GM19043 (cell line): Measurements from ENCODE around the gene NPAS3.

ENCODE experiments used
- ATAC-seq: cut with Tn5 transposase; IDR thresholded peaks from one replicate; pipeline ENCODE4 v1.9.1; 2021; ENCODE audit warnings: low read depth; ENCODE audit not compliant: unreplicated experiment

NPAS3 gene

GRCh38 chr14:33455654-33456345 is 517.1 kb downstream of the NPAS3 start:
- no peak for ATAC-seq

DNA sequence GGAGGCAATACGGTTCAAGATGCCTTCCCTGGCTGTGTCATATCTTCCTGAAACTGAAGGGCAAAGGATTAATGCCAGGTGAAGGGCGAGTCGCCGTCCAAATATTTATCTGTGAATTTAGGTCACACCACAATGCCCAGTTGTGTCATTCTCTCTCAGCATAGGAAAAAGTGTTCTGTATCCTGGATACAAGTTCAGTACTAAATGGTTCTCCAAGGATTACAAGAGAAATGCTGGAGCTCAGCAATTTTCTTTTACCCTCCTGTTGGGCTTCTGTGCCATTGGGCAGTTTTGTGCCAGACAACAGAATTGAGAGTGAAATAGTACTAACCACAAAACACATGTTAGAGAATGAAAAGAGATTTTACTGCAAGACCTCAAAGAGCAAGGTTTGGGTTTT is 518.3 kb downstream of the NPAS3 start:
- no peak for ATAC-seq

- no peak for ATAC-seq
Measured at GRCh38 chr14:33457617-33458016, 518.9 kb downstream of the NPAS3 start.

- no peak for ATAC-seq
Measured at GRCh38 chr14:33460164-33460563, 521.5 kb downstream of the NPAS3 start.

- ATAC-seq: no peak
Measured at GRCh38 chr14:33461036-33461435, 522.4 kb downstream of the NPAS3 start.

GRCh38 chr14:33463731-33464130 is 525.1 kb downstream of the NPAS3 start:
- no peak for ATAC-seq

DNA sequence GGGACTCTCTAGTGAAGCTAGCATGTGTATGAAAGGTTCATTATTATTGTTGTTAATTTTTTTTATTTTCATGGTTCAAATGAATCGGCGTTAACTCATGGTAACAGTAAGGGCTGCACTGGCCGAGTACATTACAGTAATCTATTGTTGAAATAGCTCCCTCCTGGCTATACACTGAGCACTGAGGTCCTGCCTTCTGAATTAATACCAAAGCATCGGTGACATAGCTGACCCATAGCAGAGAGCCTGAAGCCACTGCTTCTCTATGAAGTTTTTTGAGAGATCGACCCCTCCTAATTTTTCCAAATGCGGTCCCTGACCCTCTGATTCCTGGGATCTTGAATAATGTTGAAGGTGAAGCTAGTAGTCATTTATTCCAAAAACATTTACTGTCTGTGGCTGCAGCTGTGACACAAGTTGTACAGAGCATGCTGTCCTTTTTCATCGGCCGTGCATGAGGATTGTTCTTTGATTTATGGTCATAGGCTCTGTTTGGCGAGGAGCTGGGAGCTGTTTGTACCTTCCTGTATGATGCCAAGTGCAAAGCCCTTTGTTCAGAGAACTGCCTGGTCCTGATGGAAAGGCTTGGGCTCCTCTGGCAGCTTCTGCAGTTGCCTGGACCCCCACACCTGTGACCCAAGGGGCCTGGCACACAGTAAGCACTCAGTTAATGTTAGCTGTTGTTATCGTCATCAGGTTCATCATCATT is 525.7 kb downstream of the NPAS3 start:
- ATAC-seq: no peak

- no peak for ATAC-seq
Measured at GRCh38 chr14:33465846-33466700, 527.4 kb downstream of the NPAS3 start.

GRCh38 chr14:33467971-33468370 is 529.3 kb downstream of the NPAS3 start:
- ATAC-seq: no peak

- no peak for ATAC-seq
Measured at GRCh38 chr14:33469898-33470297, 531.2 kb downstream of the NPAS3 start.

- no peak for ATAC-seq
Measured at GRCh38 chr14:33471776-33472175, 533.1 kb downstream of the NPAS3 start.

DNA sequence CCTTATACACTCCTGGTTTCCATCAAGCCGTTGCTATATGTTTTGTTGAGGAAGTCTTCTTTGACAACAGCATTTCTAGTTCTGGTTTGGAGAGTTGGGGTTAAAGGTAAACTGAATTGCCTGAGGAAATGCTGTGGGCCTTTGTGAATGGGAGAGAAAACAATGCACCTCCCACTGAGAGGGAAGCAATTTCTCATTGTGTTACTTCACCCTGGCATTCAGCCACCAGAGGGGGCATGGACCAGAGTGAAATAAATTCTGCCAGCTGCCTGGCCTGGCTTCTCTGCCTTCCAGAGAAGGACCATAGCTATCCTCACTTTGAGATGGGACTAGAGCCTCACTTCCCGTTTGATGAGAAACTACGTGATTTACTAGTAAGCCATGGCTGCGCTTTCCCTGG is 536.9 kb downstream of the NPAS3 start:
- ATAC-seq: no peak

DNA sequence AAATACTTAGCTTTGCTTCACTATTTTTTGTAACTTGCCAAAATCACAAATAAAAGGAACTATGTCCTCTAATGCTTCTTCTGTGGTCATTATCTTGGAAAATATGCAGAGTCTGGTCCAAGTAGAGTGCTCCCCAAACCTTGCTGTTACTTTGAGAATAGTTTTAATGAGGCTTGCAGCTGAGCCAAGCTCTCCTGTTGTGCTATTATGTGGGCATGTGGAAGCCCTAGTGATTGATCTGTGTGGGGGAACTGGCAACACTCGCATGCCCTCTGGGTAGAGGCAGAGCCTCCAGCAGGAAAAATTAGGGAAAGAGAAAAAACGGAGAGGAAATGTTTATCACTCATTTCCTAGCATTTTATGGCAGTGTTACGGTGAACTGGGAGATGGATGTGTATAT is 539.1 kb downstream of the NPAS3 start:
- ATAC-seq: no peak

- ATAC-seq: no peak
Measured at GRCh38 chr14:33480071-33480886, 541.6 kb downstream of the NPAS3 start.

DNA sequence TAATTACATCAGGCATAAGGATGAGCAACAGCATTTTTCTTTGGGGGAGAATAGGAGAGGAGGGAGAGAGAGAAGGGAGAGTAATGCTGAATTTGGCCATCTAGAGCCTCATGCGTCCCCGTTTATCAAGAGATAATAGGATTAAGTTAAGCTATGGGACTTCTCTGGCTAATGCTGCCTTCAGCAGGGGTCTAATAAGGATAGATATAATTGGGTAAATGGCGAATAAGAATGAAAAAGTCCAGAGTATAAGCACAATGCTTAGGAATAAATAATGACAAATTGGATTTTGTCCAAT is 542.2 kb downstream of the NPAS3 start:
- ATAC-seq: no peak

GRCh38 chr14:33483110-33483509 is 544.4 kb downstream of the NPAS3 start:
- no peak for ATAC-seq

DNA sequence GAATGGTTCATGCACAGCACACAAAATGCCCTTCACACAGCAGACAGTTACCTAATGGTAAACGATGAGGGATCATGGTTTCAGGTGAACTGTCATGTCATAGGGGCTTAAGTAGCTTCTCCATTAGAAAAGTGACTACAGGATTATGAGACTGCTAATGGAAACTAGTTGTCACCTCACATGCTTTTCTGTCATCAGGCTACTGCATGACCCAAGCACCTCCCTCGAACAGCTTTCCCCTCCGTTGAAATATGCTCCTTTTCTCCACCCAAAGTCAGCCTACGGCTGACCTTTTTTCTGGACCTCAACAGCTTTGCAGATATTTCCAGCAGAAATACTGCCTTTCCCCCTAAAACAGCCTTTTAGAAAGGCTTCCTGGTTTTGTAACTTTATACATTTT is 544.9 kb downstream of the NPAS3 start:
- no peak for ATAC-seq

- no peak for ATAC-seq
Measured at GRCh38 chr14:33484264-33484663, 545.6 kb downstream of the NPAS3 start.

- no peak for ATAC-seq
Measured at GRCh38 chr14:33486332-33486890, 547.7 kb downstream of the NPAS3 start.

DNA sequence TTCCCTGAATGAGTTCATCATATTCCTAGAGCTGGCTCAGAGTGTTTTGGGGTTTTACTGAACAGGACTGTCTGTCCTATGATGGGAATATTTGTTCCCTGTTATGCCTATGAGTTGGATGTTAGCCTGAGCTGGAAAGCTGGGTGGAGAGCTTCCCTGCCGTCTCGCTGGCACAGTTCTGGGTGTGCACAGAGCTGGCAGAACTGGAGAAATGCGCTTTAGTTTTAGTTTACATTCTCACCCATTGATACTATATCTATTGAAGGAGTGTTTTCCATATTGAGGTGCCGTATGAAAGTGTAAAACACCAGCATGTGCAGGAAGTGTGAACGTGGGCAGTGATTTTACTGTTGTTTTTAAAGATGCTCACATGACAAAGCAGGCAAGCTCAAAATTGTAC is 549.9 kb downstream of the NPAS3 start:
- no peak for ATAC-seq
